HUDEP-2 (cell line): ENCODE measurements around the gene MPP1.

Experiments
- DNase-seq, 76 experiments: peaks; one replicate each; lab custom pipeline; 2025; ENCODE audit not compliant: unreplicated experiment in 76 of 76; lab: John Stamatoyannopoulos, UW

The MPP1 gene

GRCh38 chrX:154779261-154779660, 26.0 kb downstream of the MPP1 start:
- DNase-seq = no peak

- no peak for DNase-seq
Measured at GRCh38 chrX:154776753-154777152, 28.5 kb downstream of the MPP1 start.

DNA sequence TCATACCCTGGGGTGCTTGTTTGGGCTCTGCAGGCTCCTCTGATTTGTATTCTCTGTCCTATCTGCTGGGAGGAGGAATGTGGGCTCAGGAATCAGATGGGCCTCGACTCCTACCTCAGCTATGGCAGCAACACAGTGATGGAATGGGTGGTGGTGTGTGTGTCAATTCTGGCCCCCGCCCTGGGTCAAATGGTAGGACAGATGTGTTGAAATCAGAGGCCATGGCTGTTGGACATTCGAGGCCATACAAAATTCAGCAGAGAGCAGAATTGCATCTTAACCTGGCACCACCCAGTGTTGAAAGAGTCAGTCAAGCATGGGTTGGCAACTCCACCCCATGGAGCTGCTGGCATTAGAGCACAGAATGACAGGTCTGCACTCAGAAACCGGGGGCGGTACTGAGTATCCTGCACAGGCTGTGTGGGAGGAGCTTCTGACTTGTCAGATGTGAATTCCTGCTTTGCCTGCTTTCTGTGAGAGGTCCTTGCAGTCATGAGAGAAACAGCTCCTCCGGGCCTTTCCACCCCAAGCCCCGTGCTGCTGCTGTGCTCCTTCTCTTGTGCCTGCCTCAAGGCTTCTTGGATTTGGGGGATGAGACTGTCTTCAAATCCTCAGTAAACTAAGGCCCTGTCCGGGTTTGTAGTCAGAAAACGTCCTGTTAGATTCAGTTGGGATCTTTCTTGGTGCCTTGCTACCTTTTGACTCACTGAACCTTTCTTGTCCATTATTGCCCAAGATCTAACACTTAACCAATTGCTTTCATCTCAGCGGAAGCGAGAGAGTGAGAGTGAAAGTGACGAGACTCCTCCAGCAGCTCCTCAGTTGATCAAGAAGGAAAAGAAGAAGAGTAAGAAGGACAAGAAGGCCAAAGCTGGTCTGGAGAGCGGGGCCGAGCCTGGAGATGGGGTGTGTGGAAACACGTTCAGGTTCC, 29.6 kb downstream of the MPP1 start:
- peak in 73 of 76 experiments; percentile 3 to 78 (median 52) for DNase-seq

DNA sequence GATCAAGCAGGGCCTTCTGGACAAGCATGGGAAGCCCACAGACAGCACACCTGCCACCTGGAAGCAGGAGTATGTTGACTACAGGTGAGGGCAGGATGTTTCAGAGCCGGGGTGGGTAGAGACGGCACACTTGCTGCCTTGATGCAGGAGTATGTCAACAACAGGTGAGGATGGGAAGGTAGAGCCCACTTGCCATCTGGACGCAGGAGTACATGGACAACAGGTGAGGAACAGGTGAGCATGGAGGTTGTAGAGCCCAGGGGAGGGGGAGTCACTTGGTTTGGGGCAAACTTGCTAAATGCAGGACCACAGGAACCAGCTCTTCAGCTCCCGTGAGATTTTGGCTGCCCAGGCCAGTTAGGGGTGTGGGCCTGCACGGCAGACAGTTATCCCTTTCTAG, 30.7 kb downstream of the MPP1 start:
- DNase-seq = no peak

DNA sequence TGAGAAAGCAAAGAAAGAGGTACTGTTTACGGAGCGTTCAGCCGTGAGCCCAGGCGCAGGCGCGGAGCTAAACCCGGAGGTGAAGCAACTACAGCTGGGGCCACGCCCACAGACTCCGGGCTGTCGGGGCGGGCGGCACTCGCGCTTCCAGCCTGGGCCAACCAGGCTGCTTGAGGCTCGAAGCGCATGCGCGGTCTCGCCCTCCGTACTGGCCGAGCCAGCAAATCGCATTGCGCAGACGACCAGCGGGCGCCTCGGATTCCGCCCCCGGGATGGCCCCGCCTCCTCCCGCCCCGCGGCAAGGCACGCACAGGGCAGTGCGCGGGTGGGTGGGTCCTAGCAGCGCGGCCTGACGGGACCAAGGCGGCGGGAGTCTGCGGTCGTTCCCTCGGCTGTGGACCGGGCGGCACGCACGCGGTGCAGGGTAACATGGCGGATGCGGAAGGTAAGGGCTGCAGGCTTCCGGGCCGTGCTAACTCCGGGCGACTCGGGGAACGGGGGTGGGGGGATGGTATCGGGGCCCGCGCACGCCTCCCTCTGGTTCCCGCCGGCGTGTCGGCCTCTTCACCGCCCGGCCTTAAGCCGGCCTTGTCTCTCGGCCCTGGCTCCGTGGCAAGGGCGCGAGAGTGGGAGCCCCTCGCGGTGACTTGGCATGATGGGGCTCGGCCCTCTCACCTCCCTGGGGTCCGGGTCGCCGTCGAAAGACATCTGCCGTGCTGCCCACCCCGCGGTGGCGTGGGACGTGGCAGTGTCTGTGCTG, 42.6 kb downstream of the MPP1 start, which contains the start of gene DKC1:
DKC1 (plus strand) TSS at position 328 of the 760 bp plus-strand sequence; CDS start at position 430, 102 bp downstream.
- peak in 75 of 76 experiments; percentile 21 to 97 (median 90) for DNase-seq

DNA sequence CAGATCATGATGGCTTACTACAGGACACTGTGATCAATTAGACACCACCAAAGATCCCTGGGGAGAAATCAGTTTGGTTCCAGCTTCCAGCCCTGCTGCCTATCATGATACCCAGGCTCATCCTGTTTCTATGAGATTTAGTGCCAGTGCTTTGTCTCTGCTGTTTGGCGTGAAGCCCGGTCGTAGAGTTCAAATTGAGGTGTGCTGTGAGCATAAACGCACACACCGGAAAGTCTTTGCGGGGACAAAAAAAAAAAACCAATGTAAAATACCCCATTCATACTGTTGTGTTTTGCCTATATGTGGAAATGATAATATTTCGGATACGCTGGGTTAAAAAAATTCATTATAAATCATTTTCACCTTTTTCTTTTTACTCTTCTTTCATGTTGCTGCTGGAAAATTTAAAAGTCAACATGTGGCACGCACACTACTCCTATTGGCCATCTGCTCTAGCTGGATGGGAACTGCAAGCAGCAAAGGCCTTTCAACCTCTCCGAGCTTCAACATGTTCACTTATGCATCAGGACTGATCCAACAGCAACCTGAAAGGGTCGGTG, 43.2 kb downstream of the MPP1 start:
- peak in 33 of 76 experiments; percentile 1 to 54 (median 26) for DNase-seq

DNA sequence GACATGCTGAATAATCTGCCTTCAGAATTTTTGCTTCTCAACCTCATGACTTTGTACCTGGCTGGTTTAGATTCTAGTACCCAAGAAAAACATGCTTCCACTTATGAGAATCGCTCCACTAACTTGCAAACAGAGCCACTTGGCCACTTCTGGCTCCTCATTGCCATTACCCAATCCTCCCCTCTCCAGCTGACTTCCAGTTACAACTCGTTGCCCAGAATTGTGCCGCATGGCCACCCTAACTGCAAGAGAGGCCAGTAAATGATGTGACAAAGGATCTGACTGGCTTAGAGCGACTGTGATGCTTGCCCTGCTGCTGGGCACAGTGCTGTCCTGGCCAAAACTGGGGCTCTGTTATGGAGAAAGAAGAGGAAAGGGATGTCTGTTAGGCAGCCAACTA, 46.6 kb downstream of the MPP1 start:
- DNase-seq = no peak

- DNase-seq = peak in 73 of 76 experiments; percentile 15 to 90 (median 63)
Measured at GRCh38 chrX:154751669-154752271, 53.5 kb downstream of the MPP1 start.

DNA sequence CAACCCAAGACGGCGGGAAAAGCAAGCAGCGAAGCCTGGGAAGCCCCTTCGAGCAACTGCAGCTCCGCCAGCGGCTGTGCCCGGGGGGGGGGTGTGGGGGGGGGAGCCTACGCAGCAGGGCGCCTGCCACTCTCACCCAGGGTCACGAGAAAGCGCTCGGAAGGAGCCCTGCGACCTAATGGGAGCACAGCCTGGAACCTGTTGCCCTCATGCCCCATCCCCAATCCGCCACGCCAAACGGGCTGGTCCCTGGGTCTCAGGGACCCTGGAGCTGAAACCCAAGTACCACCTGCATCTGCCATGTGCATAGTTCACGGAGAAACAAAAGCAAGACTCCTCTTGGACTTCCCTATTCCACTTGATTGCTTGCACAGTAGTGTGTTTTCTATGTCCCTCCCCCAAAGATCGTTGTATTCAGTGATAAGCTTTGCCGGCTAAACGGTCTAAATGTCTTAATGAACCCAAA, 54.0 kb downstream of the MPP1 start:
- DNase-seq = peak in 52 of 76 experiments; percentile 4 to 86 (median 42)

- DNase-seq = peak in 7 of 76 experiments; percentile 1 to 30 (median 20)
Measured at GRCh38 chrX:154750301-154751202, 54.7 kb downstream of the MPP1 start, which contains the start of gene GAB3. Gene GAB3, minus strand, starts transcription at chrX:154751077. Its CDS starts 52 bp downstream, at chrX:154751025.

GRCh38 chrX:154749856-154750255, 55.4 kb downstream of the MPP1 start:
- DNase-seq = peak in 5 of 76 experiments; percentile 3 to 8 (median 5)

DNA sequence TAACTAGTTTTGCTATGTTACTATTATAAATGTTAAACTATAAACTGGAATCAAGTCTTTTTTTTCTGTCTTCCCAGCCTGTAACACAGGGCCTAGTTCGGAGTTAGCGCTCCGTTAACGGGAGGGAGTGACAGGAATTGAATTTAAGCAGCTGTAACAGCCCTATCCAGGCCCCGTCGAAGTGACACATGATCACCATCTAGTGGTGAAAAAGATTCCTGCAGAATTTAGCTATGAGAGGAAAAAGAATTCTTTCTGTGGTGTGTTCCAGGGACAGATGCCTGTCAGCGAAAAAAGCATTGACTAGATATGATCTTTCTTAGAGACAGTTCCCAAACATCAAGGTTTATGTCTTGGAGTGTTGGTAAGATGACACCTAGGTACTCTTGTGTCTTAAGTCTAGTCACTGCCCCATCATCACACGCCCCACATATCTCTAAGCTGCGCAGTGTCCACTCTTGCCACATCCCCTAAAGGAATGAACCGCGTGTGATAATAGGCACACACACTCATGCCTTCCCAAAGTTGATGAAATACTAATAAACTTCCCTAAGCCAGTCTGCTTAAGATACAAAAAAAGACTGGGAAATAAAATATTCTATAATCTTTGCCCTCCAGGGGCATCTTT, 56.5 kb downstream of the MPP1 start:
- DNase-seq = peak in 45 of 76 experiments; percentile 1 to 67 (median 35)

DNA sequence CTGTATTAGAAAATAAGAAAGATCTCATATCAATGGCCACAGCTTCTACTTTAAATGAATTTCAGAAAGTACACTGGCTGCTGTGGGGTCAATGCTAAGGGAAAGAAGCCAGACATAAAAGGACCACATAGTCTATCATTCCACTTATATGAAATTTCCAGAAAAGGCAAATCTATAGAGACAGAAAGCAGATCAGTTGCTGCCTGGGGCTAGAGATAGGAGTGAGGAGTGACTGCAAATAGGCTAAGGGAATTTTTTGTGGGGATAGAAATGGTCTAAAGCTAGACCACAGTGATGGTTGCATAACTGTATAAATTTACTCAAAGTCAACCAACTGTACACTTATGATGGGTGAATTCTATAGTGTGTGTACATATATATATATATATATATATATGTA, 62.7 kb downstream of the MPP1 start:
- peak in 1 of 76 experiments; percentile 12 for DNase-seq

- DNase-seq = no peak
Measured at GRCh38 chrX:154739952-154740465, 65.3 kb downstream of the MPP1 start.

DNA sequence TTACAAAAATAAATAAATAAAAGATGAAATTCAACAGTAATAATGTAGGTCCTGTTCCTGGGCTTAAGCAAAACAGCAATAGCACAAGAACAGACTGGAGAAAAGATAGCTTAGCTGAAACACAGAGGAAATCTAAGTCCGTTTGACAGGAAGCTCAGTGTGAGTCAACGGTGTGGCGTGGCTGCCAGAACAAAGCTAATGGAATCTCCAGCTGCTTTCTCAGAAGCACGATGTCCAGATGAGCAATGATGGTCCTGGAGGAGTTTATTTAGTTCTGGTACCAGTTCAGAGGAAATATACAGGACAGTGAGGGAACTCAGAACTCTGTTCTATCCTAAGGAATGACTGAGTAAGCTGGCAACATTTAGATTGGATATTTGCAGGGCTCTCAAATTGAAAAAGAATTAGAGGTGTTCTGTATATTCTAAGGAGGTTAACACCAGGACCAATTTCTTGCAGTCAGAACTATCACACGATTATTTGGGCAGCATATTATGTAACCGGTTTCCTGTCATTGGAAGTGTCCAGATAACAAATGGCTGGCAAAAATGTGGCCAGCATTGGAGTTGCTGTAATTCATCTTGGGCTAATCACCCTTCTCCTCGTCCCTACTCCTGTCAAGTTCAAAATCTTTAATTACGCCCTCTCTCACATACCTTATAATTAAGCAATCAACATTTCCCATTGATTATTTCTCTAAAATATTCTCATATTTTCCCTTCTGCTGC, 67.1 kb downstream of the MPP1 start:
- no peak for DNase-seq

DNA sequence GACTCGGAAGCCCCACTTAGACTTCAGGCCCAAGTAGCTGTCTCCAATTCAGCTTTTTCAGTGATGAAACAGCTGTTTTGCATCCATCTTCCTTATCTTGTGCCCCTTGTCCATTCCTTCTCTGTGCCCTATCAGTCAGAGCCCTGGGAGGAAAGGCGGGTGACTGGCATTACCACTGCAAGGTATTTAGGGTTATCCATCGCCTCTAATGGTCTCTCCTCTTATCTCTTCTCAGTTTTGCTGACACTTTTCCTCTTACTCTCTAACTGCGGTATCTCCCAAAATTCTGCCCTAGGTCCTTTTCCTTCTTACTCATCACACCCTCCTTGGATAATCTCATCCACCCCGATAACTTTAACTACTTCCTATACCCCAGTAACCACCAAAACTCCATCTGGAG, 68.1 kb downstream of the MPP1 start:
- no peak for DNase-seq

GRCh38 chrX:154735695-154736393, 69.4 kb downstream of the MPP1 start:
- DNase-seq = no peak
